AG04450 (cell line): ENCODE measurements around the gene PAQR9. TPM values are rescaled to one million over a fixed set of nuclear protein-coding genes. Genes with fewer than 3 reads are reported as not detected.

Experiments
- CTCF ChIA-PET: fragments of 300-600, 350-600 bp; formaldehyde crosslinking; extraction: SDS; loops from one replicate; lab custom pipeline; 2022; ENCODE audit warnings: antibody characterized with exemption, inconsistent platforms; lab: Charles Lee
- POLR2A ChIA-PET: fragments of 350-600 bp; formaldehyde crosslinking; extraction: SDS; loops from one replicate; lab custom pipeline; 2021; ENCODE audit warnings: antibody characterized with exemption, inconsistent platforms; lab: Yijun Ruan, JAX
- DNase-seq: peaks from one replicate; pipeline ENCODE4 v3.0.0-alpha.2; 2011; ENCODE audit warnings: low read depth, low spot score
- H3K27ac ChIP-seq: one replicate; pipeline ENCODE4 v1.5.1; 2012; ENCODE audit warnings: low read depth, low read length, control low read depth
- H3K27me3 ChIP-seq: one replicate; pipeline ENCODE4 v1.6.0; 2012; ENCODE audit warnings: low read length; ENCODE audit not compliant: control insufficient read depth, insufficient read depth
- H3K4me3 ChIP-seq: 2 replicates; pipeline ENCODE4 v1.5.1; 2011; ENCODE audit warnings: mild to moderate bottlenecking, low read depth, low read length, control low read depth
- H3K9me3 ChIP-seq: 2 replicates; pipeline ENCODE4 v1.5.1; 2012; ENCODE audit warnings: low read length; ENCODE audit not compliant: control insufficient read depth, insufficient read depth
- CTCF ChIP-seq: IDR thresholded peaks from 2 replicates; pipeline ENCODE4 v1.5.1; 2011; ENCODE audit warnings: low read depth, low read length, control low read depth, inconsistent platforms
- polyA plus RNA-seq: library from polyadenylated mRNA; depleted of rRNA; stranded (reverse); fragments of >200 nt; gene quantifications from 2 replicates; pipeline ENCODE4 v1.2.3, GENCODE V29; 2011

PAQR9 gene
- polyA plus RNA-seq, 1 experiment, result not detected

- no peak for TF ChIP-seq CTCF
- ChIA-PET CTCF (interaction anchor here (0.7 kb wide), 1 partner anchor 106 kb away, joined by 3 read pairs; no protein-coding TSS in a partner anchor), POLR2A (no interaction called here)
- H3K27me3 ChIP-seq, result peaks cover 3% of the 10 kb centered on the region
- no peak overlapping the region for H3K4me3 ChIP-seq
- no peaks in the 10 kb centered on the region for H3K9me3 ChIP-seq
- DNase-seq, result no peak
- no peak overlapping the region for H3K27ac ChIP-seq
These were observed 27.5 kb downstream of the PAQR9 start for GRCh38 chr3:142935963-142936362.

DNA sequence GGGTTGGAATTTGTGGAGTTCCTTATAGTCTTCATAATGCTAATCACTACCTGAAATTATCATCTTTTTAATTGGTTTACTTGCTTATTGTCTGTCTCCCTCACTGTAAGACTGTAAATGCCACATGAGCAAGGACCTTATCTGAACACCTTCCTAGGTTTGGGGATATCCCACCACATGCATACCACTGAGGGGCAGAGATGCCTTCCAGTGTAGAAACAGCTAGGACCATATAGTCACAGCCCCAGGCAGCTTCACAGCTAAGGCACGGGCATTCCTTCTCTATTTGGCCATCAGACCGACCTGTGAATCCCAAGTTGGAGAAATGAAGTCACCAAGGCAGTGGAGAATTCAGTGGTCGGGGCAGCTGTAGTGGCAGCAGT, 28.6 kb downstream of the PAQR9 start:
- peaks cover 3% of the 10 kb centered on the region for H3K27me3 ChIP-seq
- DNase-seq, result no peak
- ChIA-PET POLR2A (no interaction called here), CTCF (no interaction called here)
- H3K9me3 ChIP-seq, result no peaks in the 10 kb centered on the region
- TF ChIP-seq CTCF, result no peak
- no peak overlapping the region for H3K4me3 ChIP-seq
- no peak overlapping the region for H3K27ac ChIP-seq

- no peaks in the 10 kb centered on the region for H3K9me3 ChIP-seq
- TF ChIP-seq CTCF, result no peak
- peaks cover 3% of the 10 kb centered on the region for H3K27me3 ChIP-seq
- no peak overlapping the region for H3K4me3 ChIP-seq
- ChIA-PET CTCF (interaction anchor here (1.2 kb wide), 1 partner anchor 60 kb away, joined by 4 read pairs; no protein-coding TSS in a partner anchor), POLR2A (no interaction called here)
- H3K27ac ChIP-seq, result no peak overlapping the region
- no peak for DNase-seq
These were observed 29.2 kb downstream of the PAQR9 start for GRCh38 chr3:142934128-142934886.

DNA sequence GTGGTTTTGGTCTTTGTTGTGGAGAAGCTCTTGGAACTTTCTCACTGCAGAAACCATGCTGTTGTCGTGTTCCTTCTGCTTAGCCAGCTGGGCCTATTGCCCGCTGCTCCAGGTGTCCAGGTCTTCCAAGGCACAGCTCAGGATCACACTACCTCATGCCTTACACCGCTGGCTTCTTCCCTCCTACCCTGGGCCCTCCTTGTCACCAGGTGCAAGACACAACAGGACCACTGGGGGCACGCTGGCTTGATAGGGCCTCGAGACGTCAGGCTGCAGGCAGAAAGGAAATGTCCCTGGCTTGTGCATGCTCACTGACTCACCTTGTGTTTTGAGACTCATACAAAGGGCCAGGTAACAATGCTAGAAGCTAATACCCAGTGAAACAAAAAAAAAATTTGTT, 32.3 kb downstream of the PAQR9 start:
- ChIA-PET CTCF (interaction anchor here (0.8 kb wide), 3 partner anchors 8 to 344 kb away, joined by 3 read pairs; no protein-coding TSS in a partner anchor), POLR2A (no interaction called here)
- DNase-seq, result no peak
- Histone ChIP-seq H3K27ac (no peak overlapping the region), H3K4me3 (no peak overlapping the region), H3K27me3 (peaks cover 6% of the 10 kb centered on the region), H3K9me3 (no peaks in the 10 kb centered on the region)
- 0 out of 2 replicates have a peak, but pooled peaks have one; percentile 11 for TF ChIP-seq CTCF

GRCh38 chr3:142930463-142930862, 33.0 kb downstream of the PAQR9 start:
- no peak for DNase-seq
- POLR2A ChIA-PET, result no interaction called here

More at GRCh38 chr3:142930463-142930862, 33.0 kb downstream of the PAQR9 start:
- no peak for TF ChIP-seq CTCF
- CTCF ChIA-PET, result interaction anchor here (0.8 to 0.9 kb wide), 3 partner anchors 63 to 344 kb away, joined by 3 read pairs; no protein-coding TSS in a partner anchor
- Histone ChIP-seq H3K9me3 (no peaks in the 10 kb centered on the region), H3K4me3 (no peak overlapping the region), H3K27ac (no peak overlapping the region), H3K27me3 (peaks cover 6% of the 10 kb centered on the region)
